KOPT-K1 (cell line): Measurements from ENCODE around the gene TP53BP1.

Experiments
- H3K27ac ChIP-seq: fragments of 200-600 bp; sonication (generic); 2 replicates; pipeline ENCODE4 v1.5.1; 2016; ENCODE audit warnings: antibody characterized with exemption, mild to moderate bottlenecking, low read depth, low read length; ENCODE audit not compliant: poor library complexity, severe bottlenecking
- H3K36me3 ChIP-seq: fragments of 200-600 bp; sonication (generic); 2 replicates; pipeline ENCODE4 v1.5.1; 2017; ENCODE audit warnings: antibody characterized with exemption, mild to moderate bottlenecking, low read length, moderate library complexity; ENCODE audit not compliant: insufficient read depth
- H3K9me3 ChIP-seq: fragments of 200-600 bp; sonication (generic); 2 replicates; pipeline ENCODE4 v1.5.1; 2017; ENCODE audit warnings: antibody characterized with exemption, low read length, mild to moderate bottlenecking; ENCODE audit not compliant: insufficient read depth, poor library complexity, severe bottlenecking

The TP53BP1 gene

DNA sequence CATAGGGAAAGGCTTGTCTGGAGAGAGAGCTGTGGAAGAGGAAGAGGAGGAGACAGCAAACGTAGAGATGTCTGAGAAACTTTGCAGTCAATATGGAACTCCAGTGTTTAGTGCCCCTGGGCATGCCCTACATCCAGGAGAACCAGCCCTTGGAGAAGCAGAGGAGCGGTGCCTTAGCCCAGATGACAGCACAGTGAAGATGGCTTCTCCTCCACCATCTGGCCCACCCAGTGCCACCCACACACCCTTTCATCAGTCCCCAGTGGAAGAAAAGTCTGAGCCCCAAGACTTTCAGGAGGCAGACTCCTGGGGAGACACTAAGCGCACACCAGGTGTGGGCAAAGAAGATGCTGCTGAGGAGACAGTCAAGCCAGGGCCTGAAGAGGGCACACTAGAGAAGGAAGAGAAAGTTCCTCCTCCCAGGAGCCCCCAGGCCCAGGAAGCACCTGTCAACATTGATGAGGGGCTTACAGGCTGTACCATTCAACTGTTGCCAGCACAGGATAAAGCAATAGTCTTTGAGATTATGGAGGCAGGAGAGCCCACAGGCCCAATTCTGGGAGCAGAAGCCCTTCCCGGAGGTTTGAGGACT is 31.4 kb upstream of the TP53BP1 start:
- H3K36me3 ChIP-seq = peaks cover 93% of the 10 kb centered on the region
- H3K27ac ChIP-seq = peak overlapping the region; percentile 9
- no peaks in the 10 kb centered on the region for H3K9me3 ChIP-seq

DNA sequence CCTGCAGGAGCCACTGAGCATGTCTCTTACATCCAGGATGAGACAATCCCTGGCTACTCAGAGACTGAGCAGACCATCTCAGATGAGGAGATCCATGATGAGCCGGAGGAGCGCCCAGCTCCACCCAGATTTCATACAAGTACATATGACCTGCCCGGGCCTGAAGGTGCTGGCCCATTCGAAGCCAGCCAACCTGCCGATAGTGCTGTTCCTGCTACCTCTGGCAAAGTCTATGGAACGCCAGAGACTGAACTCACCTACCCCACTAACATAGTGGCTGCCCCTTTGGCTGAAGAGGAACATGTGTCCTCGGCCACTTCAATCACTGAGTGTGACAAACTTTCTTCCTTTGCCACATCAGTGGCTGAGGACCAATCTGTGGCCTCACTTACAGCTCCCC is 30.7 kb upstream of the TP53BP1 start:
- Histone ChIP-seq H3K36me3 (peaks cover 86% of the 10 kb centered on the region), H3K27ac (no peak overlapping the region), H3K9me3 (no peaks in the 10 kb centered on the region)

DNA sequence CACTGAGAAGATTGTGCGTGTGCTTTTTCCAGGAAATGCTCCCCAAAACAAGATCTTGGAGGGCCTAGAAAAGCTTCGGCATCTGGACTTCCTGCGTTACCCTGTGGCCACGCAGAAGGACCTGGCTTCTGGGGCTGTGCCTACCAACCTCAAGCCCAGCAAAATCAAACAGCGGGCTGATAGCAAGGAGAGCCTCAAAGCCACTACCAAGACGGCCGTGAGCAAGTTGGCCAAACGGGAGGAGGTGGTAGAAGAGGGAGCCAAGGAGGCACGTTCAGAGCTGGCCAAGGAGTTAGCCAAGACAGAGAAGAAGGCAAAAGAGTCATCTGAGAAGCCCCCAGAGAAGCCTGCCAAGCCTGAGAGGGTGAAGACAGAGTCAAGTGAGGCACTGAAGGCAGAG is 29.3 kb upstream of the TP53BP1 start:
- peaks cover 72% of the 10 kb centered on the region for H3K36me3 ChIP-seq
- no peak overlapping the region for H3K27ac ChIP-seq
- H3K9me3 ChIP-seq = no peaks in the 10 kb centered on the region

DNA sequence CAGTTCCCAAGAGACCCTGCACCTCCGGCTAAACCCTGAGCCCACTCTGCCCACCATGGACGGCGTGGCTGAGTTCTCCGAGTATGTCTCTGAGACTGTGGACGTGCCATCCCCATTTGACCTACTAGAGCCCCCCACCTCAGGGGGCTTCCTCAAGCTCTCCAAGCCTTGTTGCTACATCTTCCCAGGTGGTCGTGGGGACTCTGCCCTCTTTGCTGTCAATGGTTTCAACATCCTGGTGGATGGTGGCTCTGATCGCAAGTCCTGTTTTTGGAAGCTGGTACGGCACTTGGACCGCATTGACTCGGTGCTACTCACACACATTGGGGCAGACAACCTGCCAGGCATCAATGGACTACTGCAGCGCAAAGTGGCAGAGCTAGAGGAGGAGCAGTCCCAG is 28.5 kb upstream of the TP53BP1 start:
- Histone ChIP-seq H3K27ac (no peak overlapping the region), H3K9me3 (no peaks in the 10 kb centered on the region), H3K36me3 (peaks cover 64% of the 10 kb centered on the region)

DNA sequence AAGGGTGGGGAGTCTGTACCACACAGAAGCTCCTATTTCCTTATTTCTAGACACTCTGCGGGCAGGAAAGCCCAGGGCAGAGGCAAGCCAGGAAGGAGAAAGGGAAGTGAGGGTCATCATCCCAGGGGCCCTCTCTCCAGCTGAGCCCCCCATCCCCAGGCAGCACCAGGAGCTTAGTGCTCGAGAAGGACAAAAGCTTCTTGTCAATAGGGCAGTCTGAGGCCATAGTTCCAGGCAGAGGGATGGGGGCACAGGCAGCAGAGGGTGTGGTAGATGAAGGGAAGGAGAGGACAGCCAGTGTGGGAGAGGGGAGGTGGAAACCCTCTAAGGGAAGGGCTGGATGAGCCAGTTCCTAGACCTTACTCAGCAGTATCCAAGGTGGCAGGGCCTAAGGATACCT is 27.2 kb upstream of the TP53BP1 start:
- peaks cover 51% of the 10 kb centered on the region for H3K36me3 ChIP-seq
- H3K27ac ChIP-seq = no peak overlapping the region
- no peaks in the 10 kb centered on the region for H3K9me3 ChIP-seq

DNA sequence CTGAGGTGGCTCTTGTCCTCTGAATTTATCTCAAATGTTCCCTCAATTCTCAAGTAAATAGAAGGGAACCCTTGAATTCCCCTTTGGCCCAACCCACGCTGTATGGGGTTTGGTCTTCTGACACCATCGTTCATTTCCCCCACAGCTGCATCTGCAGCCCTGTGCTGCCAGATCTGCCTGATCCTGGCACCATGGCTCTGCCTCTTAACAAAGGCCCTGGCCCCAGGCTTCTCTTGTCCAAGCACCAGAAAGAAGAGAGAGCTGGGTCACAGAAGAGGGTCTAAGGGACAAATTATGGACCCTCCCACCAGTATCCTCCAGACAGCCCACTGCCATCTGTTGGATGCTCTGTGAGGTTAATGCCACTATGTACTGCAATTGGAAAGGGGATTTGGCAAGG is 26.2 kb upstream of the TP53BP1 start:
- Histone ChIP-seq H3K36me3 (peaks cover 42% of the 10 kb centered on the region), H3K27ac (peak overlapping the region; percentile 89), H3K9me3 (no peaks in the 10 kb centered on the region)

DNA sequence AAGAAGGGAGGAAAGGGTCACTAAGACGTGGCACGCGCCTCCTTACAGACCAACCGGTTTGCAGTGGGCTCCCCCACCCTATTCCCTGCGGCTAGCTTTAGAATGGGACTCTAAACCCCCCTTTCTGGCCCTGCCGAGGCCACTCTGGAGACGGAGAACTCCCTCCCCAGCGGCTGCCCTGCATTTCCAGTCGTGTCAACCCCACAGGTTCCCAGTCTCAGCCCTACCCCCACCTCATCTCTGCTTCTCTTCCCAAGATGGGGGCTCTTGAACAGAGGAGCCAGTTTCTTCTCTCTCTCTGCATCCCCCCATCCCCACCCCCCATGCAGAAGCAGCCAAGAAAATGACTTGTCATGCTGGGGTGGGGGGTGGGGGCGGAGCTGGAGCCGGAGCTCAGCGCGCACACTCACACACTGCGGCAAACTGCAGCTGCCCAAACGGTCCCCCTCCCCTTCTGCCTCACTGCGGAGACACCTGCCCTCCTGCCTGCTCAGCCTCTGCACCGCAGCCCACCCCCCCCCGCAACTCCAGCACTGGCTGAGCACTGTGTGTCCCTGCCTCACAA is 25.3 kb upstream of the TP53BP1 start:
- Histone ChIP-seq H3K9me3 (no peaks in the 10 kb centered on the region), H3K36me3 (peaks cover 33% of the 10 kb centered on the region), H3K27ac (peak overlapping the region; percentile 89)

DNA sequence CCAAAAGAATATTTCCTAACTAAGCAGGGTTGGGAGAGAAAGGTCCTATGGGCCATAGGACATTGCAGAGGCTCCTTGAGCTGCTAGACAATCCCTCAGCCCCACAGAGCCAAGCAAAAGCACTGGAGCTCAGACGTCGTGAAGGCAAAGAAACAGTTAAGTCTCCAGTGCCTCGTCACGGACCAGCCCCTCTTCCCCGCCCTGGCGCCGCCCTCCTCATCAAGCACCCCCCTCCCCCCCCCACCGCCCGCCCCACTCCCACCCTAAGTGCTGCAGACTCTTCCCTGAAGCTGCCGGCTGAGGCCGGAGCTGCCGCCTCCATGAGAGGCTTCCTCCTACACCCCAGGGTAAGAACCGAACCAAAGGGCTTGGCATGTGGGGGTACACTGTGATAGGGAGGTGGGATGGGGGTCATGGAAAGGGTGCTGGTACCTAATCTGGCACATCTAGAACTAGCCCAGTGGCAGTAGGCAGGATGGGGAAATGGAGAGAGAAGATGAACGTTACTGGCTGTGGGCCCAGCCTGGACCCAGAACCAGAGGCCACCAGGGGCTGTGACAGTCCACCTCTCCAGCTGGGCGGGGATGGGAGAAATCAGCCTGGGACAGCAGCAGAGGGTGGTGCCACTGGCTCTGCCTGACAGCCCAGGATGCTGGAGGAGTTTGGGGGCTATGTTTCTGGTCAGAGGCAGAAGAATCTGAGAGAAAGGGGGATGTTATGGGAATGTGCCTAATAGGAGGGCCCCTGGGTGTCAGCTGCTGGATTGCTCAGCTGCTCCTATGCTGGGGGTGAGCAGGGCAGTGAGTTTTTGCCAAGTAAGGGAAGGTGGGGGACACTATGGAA is 24.6 kb upstream of the TP53BP1 start, which contains the start of gene MAP1A:
Gene MAP1A, plus strand, starts transcription at position 255 of the 843 bp plus-strand sequence. CDS start 3,866 bp downstream, outside the sequence.
- peaks cover 26% of the 10 kb centered on the region for H3K36me3 ChIP-seq
- no peaks in the 10 kb centered on the region for H3K9me3 ChIP-seq
- peak within 1 kb of the TSS; percentile 89 for H3K27ac ChIP-seq

DNA sequence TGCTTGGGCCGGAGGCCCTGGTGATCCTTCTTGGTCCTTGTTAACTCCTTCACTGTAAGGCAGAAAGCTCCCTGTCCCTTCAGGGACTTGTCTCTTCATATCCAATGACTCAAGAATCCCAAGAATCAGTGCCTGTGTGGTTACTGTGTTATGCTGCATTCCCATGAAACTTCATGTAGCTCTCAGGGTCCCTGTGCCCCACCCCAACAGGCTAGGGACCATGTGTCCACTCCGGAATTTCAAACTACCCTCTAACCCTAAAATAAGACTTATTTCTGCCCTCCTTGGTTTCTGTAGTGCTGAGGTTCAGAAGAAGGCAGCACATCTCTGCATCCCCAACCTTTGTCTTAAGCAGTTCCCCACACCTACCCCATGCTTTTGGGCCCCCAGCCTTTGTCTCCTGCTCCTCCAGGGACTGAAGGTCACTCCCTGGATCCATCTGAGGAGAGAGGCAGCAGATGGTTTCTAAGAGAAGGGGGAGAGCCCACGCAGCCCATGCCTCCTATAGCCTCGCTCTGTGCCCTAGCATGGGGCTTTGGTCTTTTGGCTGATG is 23.9 kb upstream of the TP53BP1 start:
- H3K27ac ChIP-seq = peak overlapping the region; percentile 89
- peaks cover 19% of the 10 kb centered on the region for H3K36me3 ChIP-seq
- H3K9me3 ChIP-seq = no peaks in the 10 kb centered on the region

DNA sequence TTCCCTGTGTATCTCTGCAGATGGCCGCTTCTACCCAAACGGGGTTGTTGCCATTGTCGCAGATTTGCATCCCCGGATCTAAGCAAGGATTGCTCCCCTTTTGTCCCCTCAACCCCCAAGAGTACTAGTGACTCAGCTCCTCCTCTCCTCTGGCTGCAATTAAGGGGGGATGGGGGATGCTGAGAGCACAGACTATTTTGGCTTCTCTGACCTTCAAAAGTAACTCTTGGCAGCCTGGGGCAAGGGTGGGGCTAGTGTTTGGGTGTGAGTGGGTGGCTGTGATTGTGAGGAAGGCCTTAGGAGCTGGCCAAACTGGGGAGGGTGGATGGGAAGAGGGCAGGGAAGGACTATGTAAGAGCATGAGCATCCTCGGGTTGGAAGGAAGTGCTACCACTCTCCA is 23.2 kb upstream of the TP53BP1 start:
- Histone ChIP-seq H3K36me3 (peaks cover 12% of the 10 kb centered on the region), H3K27ac (peak overlapping the region; percentile 44), H3K9me3 (no peaks in the 10 kb centered on the region)

DNA sequence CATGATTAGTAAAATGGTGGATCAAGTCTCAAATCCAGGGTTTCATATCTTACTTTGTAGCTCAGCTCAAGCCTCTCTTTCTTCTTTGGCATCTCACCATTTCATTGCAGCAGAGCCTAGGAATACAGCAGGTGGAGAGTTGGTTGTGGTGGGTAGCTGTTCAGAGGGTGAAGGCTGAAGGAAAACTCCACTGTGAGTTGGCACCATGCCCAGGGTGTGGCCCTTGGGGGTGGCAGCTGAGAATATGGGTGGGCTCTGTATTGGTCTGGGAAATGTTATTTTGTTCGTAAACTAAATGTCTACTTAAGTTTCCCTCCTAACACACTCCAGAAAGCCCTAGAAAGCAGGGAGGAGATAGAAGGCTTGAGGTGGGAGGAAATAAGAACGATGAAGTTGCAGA is 22.8 kb upstream of the TP53BP1 start:
- Histone ChIP-seq H3K36me3 (peaks cover 7% of the 10 kb centered on the region), H3K9me3 (no peaks in the 10 kb centered on the region), H3K27ac (peak overlapping the region; percentile 44)

DNA sequence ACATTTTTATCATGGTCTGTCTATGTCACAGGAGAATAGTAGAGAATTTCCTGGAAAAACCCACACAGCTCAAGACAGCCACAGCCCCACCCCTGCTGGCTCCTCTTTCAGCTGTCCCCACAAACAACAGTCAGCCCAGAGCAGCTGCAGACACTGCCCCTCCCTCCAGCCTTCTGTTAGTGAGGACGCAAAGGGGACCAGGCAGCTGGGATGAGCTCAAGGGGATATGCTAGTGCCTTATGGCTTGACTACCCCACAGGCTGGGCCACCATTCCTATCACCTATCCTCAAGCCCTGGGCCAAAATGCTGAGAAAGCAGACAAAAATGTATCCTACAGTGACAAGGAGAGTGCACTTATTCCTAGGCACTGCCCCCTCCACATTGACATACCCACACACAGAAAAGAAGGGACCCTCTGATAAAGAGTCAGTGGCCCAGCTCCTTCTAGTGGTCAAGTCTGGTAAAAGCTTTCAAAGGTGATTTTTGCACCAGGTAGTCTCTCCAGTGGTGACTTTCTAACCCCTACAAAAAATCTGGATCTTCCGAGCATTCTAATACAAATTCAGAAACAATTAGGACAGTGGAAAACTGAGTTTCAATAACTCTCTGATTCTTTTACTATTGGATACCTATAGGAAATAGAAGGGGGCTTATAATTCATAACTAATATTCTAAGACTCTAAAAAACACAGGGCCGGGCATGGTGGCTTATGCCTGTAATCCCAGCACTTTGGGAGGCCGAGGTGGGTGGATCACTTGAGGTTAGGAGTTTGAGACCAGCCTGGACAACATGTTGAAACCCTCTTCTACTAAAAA is 21.5 kb upstream of the TP53BP1 start:
- Histone ChIP-seq H3K9me3 (no peaks in the 10 kb centered on the region), H3K36me3 (no peaks in the 10 kb centered on the region), H3K27ac (peak overlapping the region; percentile 70)

DNA sequence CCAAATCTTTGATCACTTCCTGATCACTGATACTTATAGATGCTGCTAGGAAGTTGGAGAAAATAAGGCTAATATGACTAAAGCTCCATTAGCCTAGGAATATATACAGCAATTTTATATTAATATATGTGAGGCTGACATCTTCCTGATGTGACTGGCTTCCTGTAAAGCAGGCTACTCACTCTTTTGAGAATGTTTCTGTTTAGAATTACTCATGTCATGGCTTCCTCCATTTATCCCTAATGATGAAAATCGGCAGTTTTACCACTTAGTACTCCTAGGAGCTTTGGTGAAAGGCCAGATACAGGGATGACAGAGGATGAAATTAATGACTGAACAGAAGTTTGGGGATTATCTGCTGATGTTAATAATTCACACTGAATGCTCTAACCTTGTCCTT is 20.6 kb upstream of the TP53BP1 start:
- H3K9me3 ChIP-seq = no peaks in the 10 kb centered on the region
- H3K27ac ChIP-seq = peak overlapping the region; percentile 70
- H3K36me3 ChIP-seq = no peaks in the 10 kb centered on the region

DNA sequence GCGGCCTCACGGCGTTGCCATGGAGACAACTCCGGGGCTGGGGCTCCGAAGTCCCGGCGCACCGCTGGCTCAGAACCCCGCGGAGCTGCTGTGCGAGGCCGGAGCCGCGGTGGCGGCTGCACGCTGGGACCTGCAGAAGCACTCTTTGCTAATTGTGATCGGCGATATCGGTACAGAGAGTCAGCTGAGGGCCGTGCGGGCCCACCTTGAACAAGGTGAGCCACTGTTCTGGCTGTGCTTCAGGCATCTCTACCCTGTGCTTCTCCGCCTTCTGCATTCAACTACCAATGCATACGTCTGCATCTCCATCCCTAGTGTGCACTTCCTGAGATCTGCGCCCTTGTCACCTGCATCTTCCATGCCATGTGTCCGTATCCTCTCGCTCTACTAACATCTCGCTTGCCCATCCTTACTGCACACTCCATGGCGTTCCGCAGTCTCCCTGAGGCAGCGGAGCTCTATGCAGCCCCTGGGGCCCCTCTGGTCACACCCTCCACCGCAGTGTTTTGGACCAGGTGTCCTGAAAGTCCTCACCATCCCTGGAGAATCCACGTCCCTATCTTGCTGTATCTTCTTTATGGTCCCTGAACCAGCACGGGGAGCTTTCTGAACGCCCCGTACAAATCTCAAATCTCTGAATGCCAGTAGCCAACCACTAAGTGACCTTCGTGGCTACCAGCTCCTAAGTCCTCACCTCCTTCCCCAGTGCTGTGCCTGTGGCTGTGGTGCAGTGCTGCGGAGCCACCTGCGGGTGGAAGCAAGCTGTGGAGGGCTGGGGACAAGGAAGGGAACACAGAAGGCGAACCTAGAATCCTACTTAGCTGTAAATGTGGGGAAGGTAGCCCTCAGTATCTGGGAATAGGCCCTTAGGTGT is 18.3 kb upstream of the TP53BP1 start:
- no peaks in the 10 kb centered on the region for H3K9me3 ChIP-seq
- peak overlapping the region; percentile 85 for H3K27ac ChIP-seq
- no peaks in the 10 kb centered on the region for H3K36me3 ChIP-seq
